Vagina (tissue), 2 donors: Measurements from ENCODE around the gene CAV2.

Experiments used
- POLR2AphosphoS5 ChIP-seq, 2 donors: sonication (generic); formaldehyde crosslinking; IDR thresholded peaks; one replicate each; pipeline ENCODE4 v1.9.0; 2017; ENCODE audit warnings: antibody characterized with exemption in 2 of 2, mild to moderate bottlenecking in 2 of 2, low read depth in 1 of 2; ENCODE audit not compliant: insufficient read depth in 1 of 2
- TF ChIP-seq, protein P1 (sequence below), 3 experiments: fragments of 450-650 bp in 2 of 3; fragments of 200-600 bp in 1 of 3; sonication (generic) in 1 of 3; IDR thresholded peaks; one replicate each; pipeline ENCODE4 v1.5.1; 2017 to 2019; ENCODE audit warnings: antibody characterized with exemption in 3 of 3, mild to moderate bottlenecking in 2 of 3, moderate library complexity in 2 of 3

DNA sequence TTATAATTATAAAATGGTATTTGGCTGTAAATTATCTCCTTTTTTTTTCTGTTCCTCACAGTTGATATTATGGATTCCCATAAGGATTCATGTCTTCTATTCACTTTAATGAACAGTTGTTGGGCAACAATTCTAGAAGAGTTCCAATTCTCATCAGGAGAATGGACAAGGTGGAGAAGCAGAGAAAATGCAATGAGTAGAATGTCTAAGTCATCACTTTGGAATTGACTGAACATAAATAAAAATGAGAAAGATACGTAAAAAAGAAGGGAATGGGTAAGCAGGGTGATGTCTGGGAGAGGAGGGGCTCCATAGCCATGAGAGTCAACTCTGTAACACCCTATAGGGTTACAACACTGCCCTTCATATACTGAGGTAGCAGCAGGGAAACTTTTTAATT, 1.8 kb upstream of the CAV2 start:
- TF ChIP-seq, protein P1, sequence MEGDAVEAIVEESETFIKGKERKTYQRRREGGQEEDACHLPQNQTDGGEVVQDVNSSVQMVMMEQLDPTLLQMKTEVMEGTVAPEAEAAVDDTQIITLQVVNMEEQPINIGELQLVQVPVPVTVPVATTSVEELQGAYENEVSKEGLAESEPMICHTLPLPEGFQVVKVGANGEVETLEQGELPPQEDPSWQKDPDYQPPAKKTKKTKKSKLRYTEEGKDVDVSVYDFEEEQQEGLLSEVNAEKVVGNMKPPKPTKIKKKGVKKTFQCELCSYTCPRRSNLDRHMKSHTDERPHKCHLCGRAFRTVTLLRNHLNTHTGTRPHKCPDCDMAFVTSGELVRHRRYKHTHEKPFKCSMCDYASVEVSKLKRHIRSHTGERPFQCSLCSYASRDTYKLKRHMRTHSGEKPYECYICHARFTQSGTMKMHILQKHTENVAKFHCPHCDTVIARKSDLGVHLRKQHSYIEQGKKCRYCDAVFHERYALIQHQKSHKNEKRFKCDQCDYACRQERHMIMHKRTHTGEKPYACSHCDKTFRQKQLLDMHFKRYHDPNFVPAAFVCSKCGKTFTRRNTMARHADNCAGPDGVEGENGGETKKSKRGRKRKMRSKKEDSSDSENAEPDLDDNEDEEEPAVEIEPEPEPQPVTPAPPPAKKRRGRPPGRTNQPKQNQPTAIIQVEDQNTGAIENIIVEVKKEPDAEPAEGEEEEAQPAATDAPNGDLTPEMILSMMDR (IDR thresholded peaks at IDR 0.05): no peak
- no peak for TF ChIP-seq POLR2AphosphoS5 (IDR thresholded peaks at IDR 0.05; ENCODE audit: insufficient read depth in 1 of 2, low read depth in 1 of 2)
